Measurements from ENCODE around the gene PJVK.

GRCh38 chr2:178425255-178425827 lies 25.8 kb upstream of the PJVK start:
- TF ChIP-seq POLR2AphosphoS5 (IDR thresholded peaks at IDR 0.05) (no peak), POLR2A (IDR thresholded peaks at IDR 0.05) (no peak)
- TF ChIP-seq, protein P1, sequence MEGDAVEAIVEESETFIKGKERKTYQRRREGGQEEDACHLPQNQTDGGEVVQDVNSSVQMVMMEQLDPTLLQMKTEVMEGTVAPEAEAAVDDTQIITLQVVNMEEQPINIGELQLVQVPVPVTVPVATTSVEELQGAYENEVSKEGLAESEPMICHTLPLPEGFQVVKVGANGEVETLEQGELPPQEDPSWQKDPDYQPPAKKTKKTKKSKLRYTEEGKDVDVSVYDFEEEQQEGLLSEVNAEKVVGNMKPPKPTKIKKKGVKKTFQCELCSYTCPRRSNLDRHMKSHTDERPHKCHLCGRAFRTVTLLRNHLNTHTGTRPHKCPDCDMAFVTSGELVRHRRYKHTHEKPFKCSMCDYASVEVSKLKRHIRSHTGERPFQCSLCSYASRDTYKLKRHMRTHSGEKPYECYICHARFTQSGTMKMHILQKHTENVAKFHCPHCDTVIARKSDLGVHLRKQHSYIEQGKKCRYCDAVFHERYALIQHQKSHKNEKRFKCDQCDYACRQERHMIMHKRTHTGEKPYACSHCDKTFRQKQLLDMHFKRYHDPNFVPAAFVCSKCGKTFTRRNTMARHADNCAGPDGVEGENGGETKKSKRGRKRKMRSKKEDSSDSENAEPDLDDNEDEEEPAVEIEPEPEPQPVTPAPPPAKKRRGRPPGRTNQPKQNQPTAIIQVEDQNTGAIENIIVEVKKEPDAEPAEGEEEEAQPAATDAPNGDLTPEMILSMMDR (IDR thresholded peaks at IDR 0.05 in 8 of 11, conservative IDR thresholded peaks at IDR 0.05 in 3 of 11) = no peak
